NOMO-1 (cell line): ENCODE measurements around the gene NFS1.
A peak's percentile ranks its signal among the peaks of the same experiment; 100 is the strongest.
"Not testable (repeated sequence)": the region's sequence is repeated elsewhere in the genome, so short reads cannot be mapped to it uniquely, and the experiment has no call there.

Experiments used
- DNase-seq, 2 experiments: peaks; one replicate each; lab custom pipeline; 2025; ENCODE audit not compliant: unreplicated experiment in 2 of 2; lab: John Stamatoyannopoulos, UW

The NFS1 gene

GRCh38 chr20:35699127-35699956 is at the start of gene NFS1, which contains the start of gene ROMO1:
NFS1 (minus strand) TSS chr20:35699352; CDS start chr20:35699288, 64 bp downstream.
ROMO1 (plus strand) TSS chr20:35699405; CDS start chr20:35699633, 228 bp downstream.
- peak; percentile 78 to 86 for DNase-seq

GRCh38 chr20:35744492-35744841 is 45.3 kb upstream of the NFS1 start:
- DNase-seq: not testable (repeated sequence)

DNA sequence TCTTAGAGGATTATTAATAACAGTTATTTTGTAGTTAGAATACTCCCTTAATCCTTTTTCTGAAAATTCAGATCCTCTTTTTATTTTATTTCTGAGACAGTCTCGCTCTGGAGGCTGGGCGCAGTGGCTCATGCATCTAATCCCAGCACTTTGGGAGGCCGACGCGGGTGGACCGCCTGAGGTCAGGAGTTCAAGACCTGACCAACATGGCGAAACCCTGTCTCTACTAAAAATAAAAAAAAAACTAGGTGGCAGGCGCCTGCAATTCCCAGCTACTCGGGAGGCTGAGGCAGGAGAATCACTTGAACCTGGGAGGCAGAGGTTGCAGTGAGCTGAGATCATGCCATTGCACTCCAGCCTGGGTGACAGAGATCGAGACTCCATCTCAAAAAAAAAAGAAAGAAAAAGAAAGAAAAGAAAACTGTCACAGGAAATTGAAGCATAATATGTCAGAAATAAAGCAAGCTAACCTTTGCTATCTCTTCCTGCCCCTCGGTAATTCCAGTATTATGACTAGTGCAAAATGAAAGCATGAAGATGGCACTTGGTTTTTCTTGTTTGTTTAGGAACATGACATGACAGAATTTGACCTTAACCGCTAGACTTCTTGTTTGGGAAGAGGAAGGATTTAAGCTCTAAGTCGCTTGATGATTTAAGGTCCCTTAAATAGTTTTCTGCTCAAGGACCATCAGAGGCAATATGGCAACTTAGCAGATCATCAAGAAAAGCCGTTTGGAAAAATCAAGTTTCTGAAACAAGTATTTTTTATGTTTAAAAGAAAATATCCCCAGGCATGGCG is 44.7 kb upstream of the NFS1 start:
- peak; percentile 26 to 54 for DNase-seq

DNA sequence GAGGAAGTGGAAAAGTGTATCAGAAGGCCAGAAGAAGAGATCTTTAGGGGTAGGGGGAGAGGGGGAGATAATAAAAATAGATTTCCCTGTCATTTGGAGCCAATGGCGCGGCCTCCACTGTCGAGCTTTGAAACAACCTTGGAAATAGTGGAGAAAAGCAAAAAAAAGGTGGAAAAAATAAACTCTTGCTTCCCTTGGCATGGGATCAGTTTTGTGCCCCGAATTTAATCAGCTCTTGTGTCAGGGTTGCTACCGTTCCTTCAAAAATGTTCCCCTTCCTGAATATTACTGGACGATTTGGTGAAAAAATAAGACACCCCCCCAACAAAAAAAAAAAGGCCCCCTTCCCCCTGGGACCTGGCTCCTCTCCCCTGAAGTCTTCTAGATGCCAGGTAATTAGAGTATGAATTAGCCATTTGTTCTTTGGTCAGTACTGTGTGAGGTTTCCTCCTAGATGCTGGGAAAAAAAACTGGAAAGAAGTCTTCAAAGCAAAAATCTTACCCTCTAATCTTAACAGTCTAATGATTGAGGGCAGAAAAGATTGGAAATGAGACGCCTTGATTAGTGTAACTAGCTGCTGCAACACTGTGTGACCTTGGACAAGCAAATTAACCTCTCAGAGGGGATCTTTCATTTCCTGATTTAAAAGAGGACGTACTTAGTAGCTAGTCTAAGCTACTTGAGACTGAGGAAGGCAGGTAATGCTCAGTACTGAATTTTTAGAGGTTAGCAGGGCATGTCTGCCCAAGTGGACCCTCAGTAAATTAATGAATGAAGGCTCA is 43.8 kb upstream of the NFS1 start:
- peak; percentile 29 to 89 for DNase-seq

- DNase-seq: peak; percentile 99 to 100
Measured at GRCh38 chr20:35741892-35742740, 43.0 kb upstream of the NFS1 start, which contains the start of gene RBM39. RBM39 (minus strand) TSS chr20:35742260; CDS start chr20:35740874, 1,386 bp downstream.

DNA sequence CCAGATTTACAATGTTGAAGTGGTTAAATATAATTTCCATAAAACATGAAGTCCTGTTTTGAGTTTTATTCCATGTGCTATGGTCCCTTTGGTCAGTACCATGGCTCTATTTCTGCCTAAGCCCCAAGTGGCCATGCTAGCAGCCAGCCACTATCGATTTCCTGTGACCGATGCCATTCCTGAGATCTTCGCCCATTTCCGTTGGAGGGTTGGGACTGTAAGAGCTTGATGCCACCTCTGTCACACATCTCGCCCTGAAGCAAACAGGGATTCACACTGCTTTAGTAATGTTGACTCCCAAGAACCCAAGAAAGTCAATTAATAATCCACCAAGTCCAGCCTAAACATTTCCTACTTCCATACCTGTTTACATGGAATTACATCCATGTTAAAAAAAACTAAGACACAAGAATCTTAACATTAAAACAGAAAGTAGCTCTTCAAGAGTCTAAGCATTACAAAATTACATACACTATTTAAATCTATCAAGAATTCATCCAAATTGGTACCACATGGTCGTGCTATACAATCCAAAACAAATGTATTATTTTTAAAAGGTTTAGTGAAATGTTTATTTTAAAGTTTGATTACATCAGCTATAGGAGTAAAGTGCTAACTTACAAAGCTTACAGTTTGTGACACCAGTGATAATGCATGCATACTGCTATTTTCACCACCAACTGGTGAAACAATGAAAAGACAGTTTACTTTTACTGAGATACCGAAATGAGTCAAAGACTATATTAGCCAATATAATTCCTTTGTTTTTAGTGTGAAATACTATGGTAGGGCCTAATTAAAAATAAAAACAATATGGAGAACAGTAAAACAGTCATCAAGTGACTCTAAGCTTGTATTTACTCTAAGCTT is 40.4 kb upstream of the NFS1 start:
- DNase-seq: peak in 1 of 2 experiments; percentile 63

GRCh38 chr20:35738410-35739179 is 39.4 kb upstream of the NFS1 start:
- DNase-seq: no peak

GRCh38 chr20:35737865-35738333 is 38.7 kb upstream of the NFS1 start:
- DNase-seq: no peak

GRCh38 chr20:35735826-35736470 is 36.8 kb upstream of the NFS1 start:
- no peak for DNase-seq

- no peak for DNase-seq
Measured at GRCh38 chr20:35734777-35735649, 35.9 kb upstream of the NFS1 start.

DNA sequence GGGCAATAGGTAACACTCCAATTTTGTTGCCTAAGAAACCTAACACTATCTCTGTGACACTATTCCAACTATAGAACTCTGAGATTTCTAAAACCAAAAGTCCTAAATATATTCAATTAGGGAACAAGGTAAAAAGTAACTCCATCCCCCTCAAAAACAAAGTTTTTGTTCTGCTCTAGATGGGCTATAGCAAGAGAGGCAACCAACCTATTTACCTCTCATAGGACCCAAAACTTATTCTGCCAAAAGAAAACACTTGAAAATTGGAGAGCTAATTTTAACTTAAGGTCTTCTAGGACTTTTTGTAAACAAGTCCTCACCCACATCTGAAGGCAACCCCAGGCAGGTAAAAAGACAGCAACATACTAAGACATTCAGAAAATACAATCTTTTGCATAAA is 35.2 kb upstream of the NFS1 start:
- DNase-seq: no peak

DNA sequence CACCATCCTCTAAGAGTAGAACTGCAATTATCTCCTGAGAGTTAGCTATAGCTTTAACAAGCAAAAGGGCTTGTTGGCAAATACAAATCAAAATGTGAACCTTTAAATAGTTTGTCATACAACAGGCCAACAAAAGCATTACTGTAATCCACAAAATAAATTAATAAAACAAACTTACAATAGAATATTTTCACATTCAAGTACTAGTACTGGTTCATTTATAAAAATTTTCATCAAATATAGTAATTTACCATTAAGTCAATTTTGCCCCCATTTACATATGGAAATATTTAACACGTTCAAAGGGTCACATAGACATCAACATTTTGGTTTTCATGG is 33.5 kb upstream of the NFS1 start:
- no peak for DNase-seq

- DNase-seq: no peak
Measured at GRCh38 chr20:35731862-35732643, 32.9 kb upstream of the NFS1 start.

GRCh38 chr20:35731469-35731788 is 32.3 kb upstream of the NFS1 start:
- DNase-seq: no peak

- DNase-seq: no peak
Measured at GRCh38 chr20:35730583-35731468, 31.7 kb upstream of the NFS1 start.
